Ectodermal cell (in vitro differentiated cells): Measurements from ENCODE around the gene PAQR6. TPM values are rescaled to one million over a fixed set of nuclear protein-coding genes. Genes with fewer than 3 reads are reported as not detected.

Source experiments
- H3K27ac ChIP-seq: 2 replicates; pipeline ENCODE4 v1.7.0; 2013; ENCODE audit warnings: mild to moderate bottlenecking, low read depth, low read length; ENCODE audit not compliant: insufficient read depth, poor library complexity, severe bottlenecking
- H3K27me3 ChIP-seq: 2 replicates; pipeline ENCODE4 v1.7.0; 2013; ENCODE audit warnings: mild to moderate bottlenecking, low read length; ENCODE audit not compliant: insufficient read depth, control insufficient read depth, poor library complexity, severe bottlenecking
- H3K36me3 ChIP-seq: one replicate; pipeline ENCODE4 v1.7.0; 2013; ENCODE audit warnings: low read length; ENCODE audit not compliant: control insufficient read depth, insufficient read depth
- H3K4me1 ChIP-seq: one replicate; pipeline ENCODE4 v1.7.0; 2013; ENCODE audit warnings: low read length; ENCODE audit not compliant: control insufficient read depth, insufficient read depth
- H3K4me3 ChIP-seq: 2 replicates; pipeline ENCODE4 v1.7.0; 2013; ENCODE audit warnings: low read depth, low read length, control low read depth; ENCODE audit not compliant: insufficient read depth
- H3K9me3 ChIP-seq: 2 replicates; pipeline ENCODE4 v1.7.0; 2013; ENCODE audit warnings: mild to moderate bottlenecking, low read length, moderate library complexity; ENCODE audit not compliant: control insufficient read depth
- WGBS, 2 experiments: methylation state at CpG; one replicate each; pipeline ENCODE4 v1.1.7; 2013; ENCODE audit warnings: missing lambda C conversion rate in 2 of 2; 5-methylcytosine and 5-hydroxymethylcytosine counted together
- polyA plus RNA-seq, 4 experiments: library from polyadenylated mRNA; stranded (reverse); fragments of 50-300 nt; gene quantifications; one replicate each; pipeline ENCODE4 v1.2.3, GENCODE V29; 2013

The PAQR6 gene, protein sequence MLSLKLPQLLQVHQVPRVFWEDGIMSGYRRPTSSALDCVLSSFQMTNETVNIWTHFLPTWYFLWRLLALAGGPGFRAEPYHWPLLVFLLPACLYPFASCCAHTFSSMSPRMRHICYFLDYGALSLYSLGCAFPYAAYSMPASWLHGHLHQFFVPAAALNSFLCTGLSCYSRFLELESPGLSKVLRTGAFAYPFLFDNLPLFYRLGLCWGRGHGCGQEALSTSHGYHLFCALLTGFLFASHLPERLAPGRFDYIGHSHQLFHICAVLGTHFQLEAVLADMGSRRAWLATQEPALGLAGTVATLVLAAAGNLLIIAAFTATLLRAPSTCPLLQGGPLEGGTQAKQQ
- polyA plus RNA-seq (2013, experiment 1 of 4) = 12.8 TPM
- polyA plus RNA-seq (2013, experiment 2 of 4) = 11.2 TPM
- polyA plus RNA-seq (2013, experiment 3 of 4) = 6.9 TPM
- 7.6 TPM for polyA plus RNA-seq (2013, experiment 4 of 4)

DNA sequence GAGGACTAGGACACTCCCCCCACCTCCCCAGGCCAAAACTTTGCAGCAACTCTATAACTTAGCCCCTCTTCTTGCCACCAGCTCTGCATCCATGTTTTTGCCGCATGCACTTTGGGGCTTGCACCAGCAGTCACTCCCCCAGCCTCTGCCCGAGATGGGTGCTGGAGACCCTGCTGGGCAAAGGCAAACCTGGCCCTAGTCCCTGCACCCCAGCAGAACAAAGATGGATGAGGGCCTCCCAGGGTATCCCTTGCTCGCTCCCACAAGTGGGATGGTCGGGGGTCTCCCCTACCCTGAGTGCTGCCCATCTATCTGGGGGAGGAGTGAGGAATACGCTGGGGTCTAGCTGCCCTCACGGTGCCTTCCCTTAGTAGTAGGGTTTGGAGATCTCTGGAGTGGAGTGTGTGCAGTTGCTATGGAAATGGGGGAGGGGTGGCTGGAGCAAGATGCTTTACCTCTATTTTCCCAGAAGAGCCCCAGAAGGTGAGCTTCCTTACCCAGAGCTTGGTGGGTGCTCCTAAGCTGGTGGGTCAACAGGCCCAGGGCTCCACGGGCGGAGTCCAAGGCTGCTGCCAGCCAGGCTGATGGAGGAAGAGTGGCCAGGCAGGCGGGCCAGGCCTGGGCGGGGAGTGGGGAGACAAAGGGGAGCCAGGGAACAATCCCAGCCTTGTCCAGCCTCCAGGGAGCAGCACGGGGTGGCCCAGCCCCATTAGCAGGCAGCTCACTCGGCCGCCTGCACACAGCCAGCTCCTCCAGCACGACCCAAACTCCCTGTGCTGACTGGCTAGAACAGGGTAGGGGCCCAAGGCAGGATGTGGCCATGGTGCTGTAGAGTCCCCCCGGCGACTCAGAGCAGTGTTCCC is at the start of gene PAQR6:
Gene PAQR6, minus strand, starts transcription at position 597 of the 863 bp plus-strand sequence. CDS start 1,325 bp downstream, outside the sequence.
- Histone ChIP-seq H3K4me1 (peaks cover 15% of the 10 kb centered on the region), H3K27me3 (peaks cover 11% of the 10 kb centered on the region), H3K36me3 (peaks cover 24% of the 10 kb centered on the region), H3K9me3 (no peaks in the 10 kb centered on the region), H3K4me3 (no peak within 1 kb of the TSS), H3K27ac (no peak within 1 kb of the TSS)
- 74 to 77% methylated on average over 16 of the region's 16 CpGs for WGBS, 2 experiments

DNA sequence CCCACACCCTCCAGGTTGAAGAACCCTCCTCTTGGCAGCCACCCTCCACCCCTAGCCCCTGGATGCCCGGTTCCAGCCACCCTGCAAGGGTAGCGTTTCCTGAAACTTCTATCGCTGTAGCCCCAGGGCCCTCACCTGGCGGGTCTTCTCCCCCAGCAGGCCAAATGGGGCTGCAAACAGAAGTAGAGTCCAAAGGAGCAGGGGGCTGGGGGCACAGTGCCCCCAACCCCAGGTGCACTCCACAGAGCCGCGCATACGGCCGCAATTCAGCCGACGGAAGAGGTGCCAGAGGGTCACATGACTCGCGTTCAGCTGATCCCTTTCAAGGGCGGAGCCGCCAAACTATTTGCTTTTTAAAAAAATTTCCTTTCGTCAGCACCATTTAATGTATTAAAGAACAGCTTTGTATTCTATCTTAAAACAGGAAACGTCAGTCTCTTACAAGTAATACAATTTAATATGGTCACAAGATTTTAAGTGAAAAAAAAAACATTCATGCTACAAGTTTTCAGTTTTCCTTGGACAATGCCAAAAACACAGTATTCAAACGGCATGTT is 47.6 kb upstream of the PAQR6 start, which contains the start of gene GLMP:
Gene GLMP, minus strand, starts transcription at position 289 of the 557 bp plus-strand sequence. Its CDS starts 34 bp downstream, at position 255.
- Histone ChIP-seq H3K4me1 (peaks cover 7% of the 10 kb centered on the region), H3K27me3 (no peaks in the 10 kb centered on the region), H3K27ac (no peak within 1 kb of the TSS), H3K36me3 (no peaks in the 10 kb centered on the region), H3K9me3 (no peaks in the 10 kb centered on the region), H3K4me3 (peak within 1 kb of the TSS; percentile 78)
- WGBS, 2 experiments = 7% methylated on average over 16 to 17 of the region's 17 CpGs

DNA sequence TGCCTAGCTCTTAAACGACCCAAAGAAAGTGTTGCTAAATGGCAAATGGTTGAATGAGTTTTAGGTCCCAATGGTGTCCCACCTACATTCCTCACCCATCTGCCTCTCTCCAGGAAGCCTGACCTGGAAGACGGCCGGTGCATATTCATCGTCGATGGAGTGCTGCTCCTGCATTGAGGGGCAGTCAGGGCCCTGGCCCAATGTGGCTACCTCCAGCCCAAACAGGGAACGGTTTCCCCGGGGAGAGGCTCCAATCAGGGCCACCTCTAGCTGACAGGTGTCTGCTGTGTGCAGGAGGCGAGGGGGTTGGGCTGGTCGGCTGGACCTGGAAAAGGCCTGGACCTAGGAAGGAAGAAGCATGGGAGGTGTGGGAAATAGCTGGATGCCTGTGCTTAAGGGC is 46.0 kb upstream of the PAQR6 start:
- Histone ChIP-seq H3K4me1 (peaks cover 7% of the 10 kb centered on the region), H3K36me3 (no peaks in the 10 kb centered on the region), H3K9me3 (no peaks in the 10 kb centered on the region), H3K4me3 (no peak overlapping the region), H3K27me3 (no peaks in the 10 kb centered on the region), H3K27ac (no peak overlapping the region)
- WGBS, 2 experiments = 91 to 93% methylated on average over 9 of the region's 9 CpGs

DNA sequence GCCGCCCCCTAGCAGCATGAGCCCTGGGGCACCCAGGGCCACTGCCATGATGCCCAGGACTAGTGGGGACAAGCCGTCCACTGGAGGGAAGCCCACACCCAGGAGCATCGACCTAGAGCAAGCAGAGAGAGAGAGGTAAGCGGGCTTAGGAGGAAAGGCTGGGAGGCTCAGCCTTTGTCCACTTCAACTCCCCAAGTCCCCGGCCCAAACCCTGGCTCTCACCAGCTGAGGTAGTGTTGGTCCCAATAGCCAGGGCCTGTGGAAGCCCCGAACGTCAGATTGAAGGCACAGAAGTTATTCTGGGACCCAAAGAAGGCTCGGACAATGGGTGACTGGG is 45.2 kb upstream of the PAQR6 start:
- H3K27me3 ChIP-seq = no peaks in the 10 kb centered on the region
- no peak overlapping the region for H3K4me3 ChIP-seq
- H3K4me1 ChIP-seq = peaks cover 7% of the 10 kb centered on the region
- 92 to 93% methylated on average over 8 of the region's 8 CpGs for WGBS, 2 experiments
- no peaks in the 10 kb centered on the region for H3K36me3 ChIP-seq
- H3K9me3 ChIP-seq = no peaks in the 10 kb centered on the region
- no peak overlapping the region for H3K27ac ChIP-seq

DNA sequence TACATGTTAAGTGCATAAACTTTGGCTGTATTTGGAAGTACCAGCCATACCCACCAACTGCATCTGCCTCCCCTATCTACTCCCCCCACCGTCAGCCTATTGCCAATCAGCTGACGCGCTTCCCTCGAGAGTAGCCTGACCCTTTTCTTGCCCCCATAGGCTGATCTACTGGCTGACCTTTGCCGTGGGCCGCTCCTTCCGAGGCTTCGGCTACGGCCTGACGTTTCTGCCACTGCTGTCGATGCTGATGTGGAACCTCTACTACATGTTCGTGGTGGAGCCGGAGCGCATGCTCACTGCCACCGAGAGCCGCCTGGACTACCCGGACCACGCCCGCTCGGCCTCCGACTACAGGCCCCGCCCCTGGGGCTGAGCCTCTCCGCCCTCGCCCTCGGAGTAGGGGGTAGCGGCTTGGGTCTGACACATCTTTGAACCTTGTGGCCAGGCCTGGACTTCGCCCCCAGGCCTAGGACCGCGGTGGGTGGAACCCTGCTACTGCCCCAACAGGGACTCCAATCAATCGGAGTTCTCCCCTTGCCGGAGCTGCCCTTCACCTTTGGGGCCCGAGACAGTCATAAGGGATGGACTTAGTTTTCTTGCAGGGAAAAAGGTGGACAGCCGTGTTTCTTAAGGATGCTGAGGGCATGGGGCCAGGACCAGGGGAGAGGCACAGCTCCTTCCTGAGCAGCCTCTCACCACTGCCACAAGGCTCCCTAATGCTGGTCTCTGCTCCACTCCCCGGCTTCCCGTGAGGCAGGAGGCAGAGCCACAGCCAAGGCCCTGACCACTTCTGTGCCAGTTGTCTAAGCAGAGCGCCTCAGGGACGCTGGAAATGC is 43.6 kb upstream of the PAQR6 start:
- no peaks in the 10 kb centered on the region for H3K27me3 ChIP-seq
- H3K9me3 ChIP-seq = no peaks in the 10 kb centered on the region
- H3K36me3 ChIP-seq = no peaks in the 10 kb centered on the region
- 21 to 22% methylated on average over 37 of the region's 37 CpGs for WGBS, 2 experiments
- peaks cover 7% of the 10 kb centered on the region for H3K4me1 ChIP-seq
- peak overlapping the region; percentile 37 for H3K4me3 ChIP-seq
- H3K27ac ChIP-seq = peak overlapping the region; percentile 9

DNA sequence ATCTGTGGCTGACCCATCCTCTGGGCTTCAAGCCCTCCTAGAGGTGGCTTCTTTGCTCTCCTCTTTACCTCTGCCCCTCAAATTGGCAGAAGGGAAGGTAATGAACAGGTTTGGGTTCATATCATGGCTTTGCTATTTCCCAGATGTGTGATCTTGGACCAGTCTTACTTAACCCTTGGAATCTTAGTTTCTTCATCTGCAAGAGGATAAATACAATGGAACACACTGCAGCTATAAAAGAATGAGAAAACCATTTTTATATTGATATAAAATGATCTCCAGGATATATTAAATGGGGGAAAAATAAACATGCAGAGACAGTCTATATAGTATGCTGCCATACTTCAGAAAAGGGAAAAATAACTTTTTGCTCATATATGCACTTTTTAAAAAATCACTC is 42.0 kb upstream of the PAQR6 start:
- H3K4me1 ChIP-seq = peaks cover 4% of the 10 kb centered on the region
- no peaks in the 10 kb centered on the region for H3K9me3 ChIP-seq
- no peak overlapping the region for H3K4me3 ChIP-seq
- no peaks in the 10 kb centered on the region for H3K27me3 ChIP-seq
- H3K27ac ChIP-seq = no peak overlapping the region
- no peaks in the 10 kb centered on the region for H3K36me3 ChIP-seq

DNA sequence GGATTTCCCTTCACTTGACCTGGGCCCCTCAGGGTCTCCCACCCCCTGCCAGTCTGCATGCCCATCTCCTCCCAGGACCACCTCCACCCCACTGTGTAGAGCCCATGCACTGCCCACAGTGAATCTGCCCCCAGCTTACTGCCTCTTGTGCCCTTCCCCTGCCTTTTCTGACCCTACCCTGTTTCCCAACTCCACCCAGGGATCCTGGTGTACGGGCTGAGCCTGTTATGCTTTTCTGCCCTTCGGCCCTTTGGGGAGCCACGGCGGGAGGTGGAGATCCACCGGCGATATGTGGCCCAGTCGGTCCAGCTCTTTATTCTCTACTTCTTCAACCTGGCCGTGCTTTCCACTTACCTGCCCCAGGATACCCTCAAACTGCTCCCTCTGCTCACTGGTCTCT is 38.2 kb upstream of the PAQR6 start:
- 93% methylated on average over 8 of the region's 8 CpGs for WGBS, 2 experiments
- no peaks in the 10 kb centered on the region for H3K36me3 ChIP-seq
- H3K4me3 ChIP-seq = no peak overlapping the region
- no peak overlapping the region for H3K27ac ChIP-seq
- no peaks in the 10 kb centered on the region for H3K27me3 ChIP-seq
- H3K9me3 ChIP-seq = no peaks in the 10 kb centered on the region
- peaks cover 8% of the 10 kb centered on the region for H3K4me1 ChIP-seq

DNA sequence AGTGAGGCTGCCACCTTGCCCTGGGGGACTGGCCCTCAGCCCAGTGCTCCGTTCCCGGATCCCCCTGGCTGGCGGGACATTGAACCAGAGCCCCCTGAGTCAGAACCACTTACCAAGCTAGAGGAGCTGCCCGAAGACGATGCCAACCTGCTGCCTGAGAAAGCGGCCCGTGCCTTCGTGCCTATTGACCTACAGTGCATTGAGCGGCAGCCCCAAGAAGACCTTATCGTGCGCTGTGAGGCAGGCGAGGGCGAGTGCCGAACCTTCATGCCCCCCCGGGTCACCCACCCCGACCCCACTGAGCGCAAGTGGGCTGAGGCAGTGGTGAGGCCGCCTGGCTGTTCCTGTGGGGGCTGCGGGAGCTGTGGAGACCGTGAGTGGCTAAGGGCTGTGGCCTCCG is 37.6 kb upstream of the PAQR6 start:
- Histone ChIP-seq H3K27ac (no peak overlapping the region), H3K4me3 (no peak overlapping the region), H3K4me1 (peaks cover 10% of the 10 kb centered on the region), H3K9me3 (no peaks in the 10 kb centered on the region), H3K27me3 (no peaks in the 10 kb centered on the region), H3K36me3 (no peaks in the 10 kb centered on the region)
- 95 to 97% methylated on average over 21 of the region's 21 CpGs for WGBS, 2 experiments

DNA sequence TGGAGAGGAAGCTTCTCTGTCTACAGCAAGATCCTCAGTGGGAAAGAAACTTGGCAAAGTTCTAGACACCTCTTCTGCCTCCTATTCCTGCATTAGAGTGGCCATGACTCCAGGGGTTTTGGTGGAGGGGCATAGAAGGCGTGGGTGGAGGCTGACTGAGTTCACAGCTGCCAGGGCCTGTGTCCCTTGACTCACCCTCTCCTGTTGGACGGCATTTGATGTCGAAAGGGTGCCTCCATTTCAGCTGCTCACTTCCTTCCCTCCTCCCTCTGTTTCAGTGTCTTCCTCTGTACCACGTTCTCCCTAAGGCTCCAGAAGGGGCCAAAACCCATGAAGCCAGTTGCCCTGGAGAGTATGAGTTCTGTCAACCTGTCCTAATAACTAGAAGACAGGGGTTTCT is 36.9 kb upstream of the PAQR6 start:
- WGBS, 2 experiments = 89 to 91% methylated on average over 4 of the region's 4 CpGs

More for the DNA sequence above, 36.9 kb upstream of the PAQR6 start:
- H3K36me3 ChIP-seq = no peaks in the 10 kb centered on the region
- no peaks in the 10 kb centered on the region for H3K27me3 ChIP-seq
- peaks cover 10% of the 10 kb centered on the region for H3K4me1 ChIP-seq
- no peak overlapping the region for H3K4me3 ChIP-seq
- H3K9me3 ChIP-seq = no peaks in the 10 kb centered on the region
- H3K27ac ChIP-seq = no peak overlapping the region
